OCI-LY7 (cell line): Measurements from ENCODE around the gene MMP15. TPM values are rescaled to one million over a fixed set of nuclear protein-coding genes. Genes with fewer than 3 reads are reported as not detected.

ENCODE experiments used
- BruUV-seq: library from RNA; stranded (reverse); fragments of 400-500 nt; replicated peaks from 2 replicates; lab custom pipeline; 2021; lab: Mats Ljungman, UMichigan
- CTCF ChIA-PET: fragments of 300-600 bp; sonication (Branson Sonifier 250); formaldehyde crosslinking; loops from one replicate; lab custom pipeline; 2022; ENCODE audit warnings: antibody characterized with exemption; ENCODE audit not compliant: unreplicated experiment; lab: Charles Lee
- POLR2A ChIA-PET: fragments of 300-600 bp; sonication (Branson Sonifier 250); formaldehyde crosslinking; loops from one replicate; lab custom pipeline; 2022; ENCODE audit warnings: antibody characterized with exemption; lab: Charles Lee
- DNase-seq: peaks from one replicate; pipeline ENCODE4 v3.0.0-alpha.2; 2015; ENCODE audit warnings: low spot score
- H2AFZ ChIP-seq: fragments of 200-600 bp; sonication (generic), shearing (Covaris generic); 2 replicates; pipeline ENCODE4 v1.6.1; 2014; ENCODE audit warnings: mild to moderate bottlenecking, antibody characterized with exemption, low read length, moderate library complexity
- H3K27ac ChIP-seq: fragments of 200-600 bp; sonication (generic); 2 replicates; pipeline ENCODE4 v1.5.1; 2014; ENCODE audit warnings: mixed run types, low read depth, mild to moderate bottlenecking, moderate library complexity, low read length, inconsistent platforms; ENCODE audit not compliant: poor library complexity, severe bottlenecking
- H3K36me3 ChIP-seq: fragments of 200-600 bp; sonication (generic); 2 replicates; pipeline ENCODE4 v1.6.1; 2014; ENCODE audit warnings: mild to moderate bottlenecking, antibody characterized with exemption, low read length, moderate library complexity, mixed read lengths; ENCODE audit not compliant: insufficient read depth
- H3K4me1 ChIP-seq: fragments of 200-600 bp; sonication (generic); 2 replicates; pipeline ENCODE4 v1.5.1; 2014; ENCODE audit warnings: mild to moderate bottlenecking, low read length; ENCODE audit not compliant: insufficient read depth, poor library complexity, severe bottlenecking
- H3K4me2 ChIP-seq: fragments of 200-600 bp; sonication (generic); 2 replicates; pipeline ENCODE4 v1.6.1; 2014; ENCODE audit warnings: mild to moderate bottlenecking, low read length
- H3K4me3 ChIP-seq: fragments of 200-600 bp; sonication (generic); 2 replicates; pipeline ENCODE4 v1.5.1; 2014; ENCODE audit warnings: mild to moderate bottlenecking, low read depth, low read length; ENCODE audit not compliant: poor library complexity, severe bottlenecking
- H3K79me2 ChIP-seq: fragments of 200-600 bp; sonication (generic); 2 replicates; pipeline ENCODE4 v1.6.1; 2016; ENCODE audit warnings: low read depth, mild to moderate bottlenecking, low read length, moderate library complexity, mixed read lengths; ENCODE audit not compliant: insufficient read depth
- H3K9me2 ChIP-seq: fragments of 200-600 bp; sonication (generic); 2 replicates; pipeline ENCODE4 v1.6.1; 2016; ENCODE audit warnings: mild to moderate bottlenecking, low read length, mixed read lengths; ENCODE audit not compliant: insufficient read depth
- H3K9me3 ChIP-seq: fragments of 200-600 bp; sonication (generic); 2 replicates; pipeline ENCODE4 v1.6.1; 2014; ENCODE audit warnings: mild to moderate bottlenecking, mixed run types, low read length, mixed read lengths
- H4K20me1 ChIP-seq: fragments of 200-600 bp; sonication (generic); 2 replicates; pipeline ENCODE4 v1.6.1; 2014; ENCODE audit warnings: mild to moderate bottlenecking, antibody characterized with exemption, low read length, moderate library complexity, mixed read lengths; ENCODE audit not compliant: insufficient read depth
- EZH2phosphoT487 ChIP-seq: fragments of 200-600 bp; sonication (generic); IDR thresholded peaks from 2 replicates; pipeline ENCODE4 v1.6.1; 2018; ENCODE audit warnings: low read depth, borderline replicate concordance, mild to moderate bottlenecking, mixed run types, antibody characterized with exemption, low read length, moderate library complexity, mixed read lengths
- intact Hi-C: fragments of 100-400 bp; cut with micrococcal nuclease; formaldehyde crosslinking; loops from one replicate; pipeline ENCODE4 v1.10.0; 2022; ENCODE audit not compliant: unreplicated experiment
- total RNA-seq, 2 experiments: library from RNA; depleted of rRNA in 1 of 2; stranded (reverse); fragments of >200 nt in 1 of 2; shearing (Covaris generic) in 1 of 2; gene quantifications; 2 replicates each; pipeline ENCODE4 v1.2.3, GENCODE V29; 2014 to 2022
- TF ChIP-seq, protein P1 (sequence below): fragments of 200-600 bp; sonication (generic); conservative IDR thresholded peaks from 2 replicates; pipeline ENCODE4 v1.5.1; 2014; ENCODE audit warnings: mild to moderate bottlenecking, antibody characterized with exemption, low read length, moderate library complexity, mixed read lengths

Gene MMP15
- total RNA-seq, 2 experiments from 2014 or later: 0.21 TPM; not detected in 1

DNA sequence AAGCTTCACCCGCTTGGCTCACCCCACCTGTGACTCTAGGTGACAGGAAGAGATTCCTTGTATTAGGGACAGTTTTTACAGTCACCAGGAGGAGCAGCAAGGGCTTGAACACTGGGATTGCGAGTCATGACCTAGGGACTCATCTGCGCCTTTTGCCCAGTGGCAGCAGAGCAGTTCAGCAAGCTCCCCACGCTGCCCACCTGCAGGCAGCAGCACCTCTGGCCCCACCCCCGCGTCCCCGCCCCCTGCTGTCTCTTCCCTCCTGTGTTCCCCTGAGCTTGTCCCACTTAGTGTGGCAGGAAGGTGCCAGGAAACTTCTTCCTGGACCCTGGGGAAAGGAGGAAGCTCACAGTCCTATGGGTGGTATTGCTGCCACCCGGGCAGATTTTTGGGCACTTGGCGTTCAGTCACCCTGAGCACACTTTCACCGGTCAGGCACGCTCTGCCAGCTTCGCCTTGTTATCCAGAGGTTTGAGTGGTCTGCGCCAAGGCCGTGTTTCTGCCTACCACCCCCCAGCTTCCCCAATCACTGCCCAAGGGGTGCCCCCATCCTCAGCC lies 8.7 kb downstream of the MMP15 start:
- POLR2A ChIA-PET: interaction anchor here (0.7 to 1.8 kb wide), 5 partner anchors 19 to 96 kb away, joined by 3 to 5 read pairs (median 3); partner anchors contain the start of gene CFAP20
- Histone ChIP-seq H3K36me3 (no peaks in the 10 kb centered on the region), H2AFZ (peak overlapping the region; percentile 63), H3K9me2 (no peaks in the 10 kb centered on the region), H3K4me2 (peak overlapping the region; percentile 75), H3K4me3 (peak overlapping the region; percentile 46), H4K20me1 (no peaks in the 10 kb centered on the region), H3K79me2 (no peaks in the 10 kb centered on the region), H3K9me3 (no peaks in the 10 kb centered on the region), H3K27ac (peak overlapping the region; percentile 54), H3K4me1 (peaks cover 45% of the 10 kb centered on the region)
- DNase-seq: peak; percentile 31
- TF ChIP-seq EZH2phosphoT487: no peak
- TF ChIP-seq, protein P1, sequence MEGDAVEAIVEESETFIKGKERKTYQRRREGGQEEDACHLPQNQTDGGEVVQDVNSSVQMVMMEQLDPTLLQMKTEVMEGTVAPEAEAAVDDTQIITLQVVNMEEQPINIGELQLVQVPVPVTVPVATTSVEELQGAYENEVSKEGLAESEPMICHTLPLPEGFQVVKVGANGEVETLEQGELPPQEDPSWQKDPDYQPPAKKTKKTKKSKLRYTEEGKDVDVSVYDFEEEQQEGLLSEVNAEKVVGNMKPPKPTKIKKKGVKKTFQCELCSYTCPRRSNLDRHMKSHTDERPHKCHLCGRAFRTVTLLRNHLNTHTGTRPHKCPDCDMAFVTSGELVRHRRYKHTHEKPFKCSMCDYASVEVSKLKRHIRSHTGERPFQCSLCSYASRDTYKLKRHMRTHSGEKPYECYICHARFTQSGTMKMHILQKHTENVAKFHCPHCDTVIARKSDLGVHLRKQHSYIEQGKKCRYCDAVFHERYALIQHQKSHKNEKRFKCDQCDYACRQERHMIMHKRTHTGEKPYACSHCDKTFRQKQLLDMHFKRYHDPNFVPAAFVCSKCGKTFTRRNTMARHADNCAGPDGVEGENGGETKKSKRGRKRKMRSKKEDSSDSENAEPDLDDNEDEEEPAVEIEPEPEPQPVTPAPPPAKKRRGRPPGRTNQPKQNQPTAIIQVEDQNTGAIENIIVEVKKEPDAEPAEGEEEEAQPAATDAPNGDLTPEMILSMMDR: no peak
- intact Hi-C loops: no loop called here
- BruUV-seq: no TSS peak
- CTCF ChIA-PET: interaction anchor here (0.5 to 1.4 kb wide), 8 partner anchors 36 to 1625 kb away, joined by 3 to 13 read pairs (median 4); partner anchors contain the start of gene CFAP20

DNA sequence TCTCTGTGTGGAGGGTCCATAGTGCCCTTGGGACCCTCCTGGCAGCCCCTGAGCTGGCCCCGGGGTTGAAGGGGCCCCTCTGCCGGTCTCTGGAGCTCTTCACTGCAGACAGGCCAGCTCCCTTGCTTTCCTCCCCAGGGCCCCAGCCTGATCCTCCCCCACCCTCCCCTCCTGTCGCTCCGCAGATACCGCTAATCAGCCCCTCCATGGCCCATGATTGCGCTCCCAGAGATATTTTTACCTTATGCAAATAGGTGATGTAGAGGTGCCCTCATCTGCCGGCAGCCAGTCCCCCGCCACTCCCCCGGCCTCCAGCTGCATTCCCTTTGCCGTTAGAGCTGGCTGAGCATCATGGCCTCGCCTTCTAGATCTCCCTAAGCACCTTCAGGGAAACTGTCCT lies 9.2 kb downstream of the MMP15 start:
- BruUV-seq: no TSS peak
- H3K36me3 ChIP-seq: no peaks in the 10 kb centered on the region

More for the DNA sequence above, 9.2 kb downstream of the MMP15 start:
- H3K4me3 ChIP-seq: peak overlapping the region; percentile 46
- peaks cover 45% of the 10 kb centered on the region for H3K4me1 ChIP-seq
- DNase-seq: peak; percentile 57
- TF ChIP-seq, protein P1: no peak
- intact Hi-C loops: loop anchor here (1.0 kb wide), 1 partner anchor 134 kb away; no protein-coding TSS in a partner anchor
- H3K27ac ChIP-seq: peak overlapping the region; percentile 54
- H4K20me1 ChIP-seq: no peaks in the 10 kb centered on the region
- peak overlapping the region; percentile 63 for H2AFZ ChIP-seq
- H3K4me2 ChIP-seq: peak overlapping the region; percentile 75
- H3K79me2 ChIP-seq: no peaks in the 10 kb centered on the region
- no peaks in the 10 kb centered on the region for H3K9me3 ChIP-seq
- H3K9me2 ChIP-seq: no peaks in the 10 kb centered on the region
- ChIA-PET POLR2A (interaction anchor here (0.9 to 1.8 kb wide), 2 partner anchors 19 to 86 kb away, joined by 3 to 5 read pairs; no protein-coding TSS in a partner anchor), CTCF (interaction anchor here (0.5 to 0.8 kb wide), 8 partner anchors 35 to 1626 kb away, joined by 3 to 13 read pairs (median 3); no protein-coding TSS in a partner anchor)
